ENCODE data around the gene PNMA8A.
"Not testable (repeated sequence)": the region's sequence is repeated elsewhere in the genome, so short reads cannot be mapped to it uniquely, and the experiment has no call there.

Gene PNMA8A

DNA sequence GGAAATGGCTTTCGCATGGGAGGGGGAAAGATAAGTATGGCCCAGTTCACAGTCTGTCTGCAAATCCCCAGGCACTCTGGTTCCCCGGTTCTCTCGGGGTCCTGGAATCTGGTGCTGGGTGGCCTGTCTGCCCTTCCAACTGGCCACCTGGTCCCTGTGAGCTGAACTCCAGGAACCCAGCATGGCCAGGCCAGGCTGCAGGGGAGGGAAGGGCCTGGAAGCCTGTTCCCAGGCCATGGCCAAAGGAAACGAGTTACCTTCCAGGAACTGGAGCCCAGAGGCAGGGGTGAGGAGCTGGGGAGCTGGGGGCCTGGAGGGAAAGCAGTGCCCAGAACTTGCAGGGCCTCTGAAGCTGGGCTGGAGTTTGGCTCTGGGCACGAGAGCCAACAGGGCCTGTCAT lies 23.5 kb downstream of the PNMA8A start:
- Histone ChIP-seq H3K27me3 (no peaks in the 10 kb centered on the region), H3K36me3 (no peaks in the 10 kb centered on the region), H3K9me3 (no peaks in the 10 kb centered on the region), H3K4me1 (peaks cover 0 to 47% (median 23%) of the 10 kb centered on the region in 4 donors), H3K27ac (peak overlapping the region; percentile 58 to 70), H3K4me3 (no peak overlapping the region)
- DNase-seq = peak; percentile 8 to 74
- intact Hi-C loops (cut with DNase I; ENCODE audit: low total_unique reads) = no loop called here
- TF ChIP-seq, protein P1, sequence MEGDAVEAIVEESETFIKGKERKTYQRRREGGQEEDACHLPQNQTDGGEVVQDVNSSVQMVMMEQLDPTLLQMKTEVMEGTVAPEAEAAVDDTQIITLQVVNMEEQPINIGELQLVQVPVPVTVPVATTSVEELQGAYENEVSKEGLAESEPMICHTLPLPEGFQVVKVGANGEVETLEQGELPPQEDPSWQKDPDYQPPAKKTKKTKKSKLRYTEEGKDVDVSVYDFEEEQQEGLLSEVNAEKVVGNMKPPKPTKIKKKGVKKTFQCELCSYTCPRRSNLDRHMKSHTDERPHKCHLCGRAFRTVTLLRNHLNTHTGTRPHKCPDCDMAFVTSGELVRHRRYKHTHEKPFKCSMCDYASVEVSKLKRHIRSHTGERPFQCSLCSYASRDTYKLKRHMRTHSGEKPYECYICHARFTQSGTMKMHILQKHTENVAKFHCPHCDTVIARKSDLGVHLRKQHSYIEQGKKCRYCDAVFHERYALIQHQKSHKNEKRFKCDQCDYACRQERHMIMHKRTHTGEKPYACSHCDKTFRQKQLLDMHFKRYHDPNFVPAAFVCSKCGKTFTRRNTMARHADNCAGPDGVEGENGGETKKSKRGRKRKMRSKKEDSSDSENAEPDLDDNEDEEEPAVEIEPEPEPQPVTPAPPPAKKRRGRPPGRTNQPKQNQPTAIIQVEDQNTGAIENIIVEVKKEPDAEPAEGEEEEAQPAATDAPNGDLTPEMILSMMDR (IDR thresholded peaks at IDR 0.05) = no peak

DNA sequence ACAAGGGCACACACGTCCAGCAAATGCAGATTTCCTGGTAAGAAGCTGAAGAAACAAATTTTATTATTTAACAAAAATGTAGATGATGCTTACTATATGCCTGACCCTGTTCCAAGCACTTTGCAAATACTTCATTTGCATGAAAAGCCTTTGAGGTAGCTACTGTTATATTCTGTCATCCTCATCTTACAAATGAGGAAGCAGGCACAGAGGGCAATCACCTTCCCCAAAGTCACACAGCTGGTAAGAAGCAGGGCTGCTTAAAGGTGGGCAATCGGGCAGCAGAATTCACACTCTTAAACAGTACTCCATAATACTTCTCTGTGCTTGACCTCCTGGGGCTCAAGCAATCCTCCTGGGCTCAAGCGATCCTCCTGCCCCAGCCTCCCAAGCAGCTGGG lies 24.4 kb downstream of the PNMA8A start:
- TF ChIP-seq, protein P1 (IDR thresholded peaks at IDR 0.05) = no peak
- Histone ChIP-seq H3K36me3 (no peaks in the 10 kb centered on the region), H3K9me3 (no peaks in the 10 kb centered on the region), H3K27ac (peak overlapping the region; percentile 58 to 70), H3K4me1 (peaks cover 0 to 52% (median 25%) of the 10 kb centered on the region in 4 donors), H3K27me3 (no peaks in the 10 kb centered on the region), H3K4me3 (no peak overlapping the region)
- peak; percentile 2 to 13 for DNase-seq
- intact Hi-C loops (cut with DNase I; ENCODE audit: low total_unique reads) = no loop called here

DNA sequence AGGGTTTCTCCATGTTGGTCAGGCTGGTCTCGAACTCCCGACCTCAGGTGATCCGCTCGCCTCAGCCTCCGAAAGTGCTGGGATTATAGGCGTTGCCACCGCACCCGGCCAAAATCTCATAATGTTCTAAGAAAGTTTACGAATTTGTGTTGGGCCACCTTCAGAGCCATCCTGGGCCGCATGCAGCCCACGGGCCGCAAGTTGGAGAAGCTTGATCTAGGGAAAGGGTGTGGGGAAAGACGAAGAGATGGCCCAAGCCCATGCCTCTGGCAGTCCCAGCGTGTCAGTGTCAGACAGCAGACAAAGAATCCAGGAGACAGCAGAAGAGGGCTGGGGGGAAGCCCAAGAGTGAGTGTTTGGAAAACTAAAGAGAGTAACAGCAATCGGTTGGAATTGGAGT lies 25.3 kb downstream of the PNMA8A start:
- H3K27me3 ChIP-seq = no peaks in the 10 kb centered on the region
- peak in 1 of 2 donors; percentile 52 for DNase-seq

DNA sequence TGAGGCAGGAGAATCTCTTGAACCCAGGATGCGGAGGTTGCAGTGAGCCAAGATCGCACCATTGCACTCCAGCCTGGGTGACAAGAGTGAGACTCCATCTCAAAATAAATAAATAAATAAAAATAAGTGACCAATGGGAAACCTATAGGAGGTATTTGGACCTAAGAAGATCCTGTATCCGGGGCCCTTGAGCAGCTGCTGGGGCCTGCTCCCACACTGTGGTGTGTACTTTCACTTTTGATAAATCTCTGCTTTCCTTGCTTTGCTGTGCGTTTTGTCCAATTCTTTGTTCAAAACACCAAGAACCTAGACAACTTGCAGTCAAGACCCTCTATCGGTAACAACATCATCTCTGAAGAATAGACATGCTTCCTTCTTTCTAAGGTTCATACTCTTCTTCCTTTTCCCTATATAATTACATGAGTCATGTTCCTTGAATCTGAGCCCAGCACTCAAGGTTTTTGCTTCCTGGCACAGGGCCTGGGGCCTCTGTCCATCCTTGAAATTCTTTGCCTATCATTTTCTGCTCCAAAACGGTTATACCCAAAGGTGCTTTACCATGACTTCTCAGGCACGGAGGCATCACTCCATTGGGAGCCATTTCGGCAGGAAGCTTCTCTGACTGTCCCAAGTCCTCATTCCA lies 28.4 kb downstream of the PNMA8A start:
- Histone ChIP-seq H3K27me3 (no peaks in the 10 kb centered on the region), H3K27ac (peak overlapping the region; percentile 46 to 55), H3K36me3 (no peaks in the 10 kb centered on the region), H3K4me3 (no peak overlapping the region), H3K4me1 (peaks cover 0 to 25% (median 13%) of the 10 kb centered on the region in 4 donors), H3K9me3 (no peaks in the 10 kb centered on the region)
- intact Hi-C loops (cut with DNase I; ENCODE audit: low total_unique reads) = no loop called here
- peak in 1 of 2 donors; percentile 61 for DNase-seq
- TF ChIP-seq, protein P1 (IDR thresholded peaks at IDR 0.05) = no peak

More for the DNA sequence above, 25.3 kb downstream of the PNMA8A start:
- Histone ChIP-seq H3K36me3 (no peaks in the 10 kb centered on the region), H3K4me3 (no peak overlapping the region), H3K9me3 (no peaks in the 10 kb centered on the region), H3K4me1 (peaks cover 0 to 49% (median 22%) of the 10 kb centered on the region in 4 donors), H3K27ac (no peak overlapping the region)
- TF ChIP-seq, protein P1 (IDR thresholded peaks at IDR 0.05) = no peak
- intact Hi-C loops (cut with DNase I; ENCODE audit: low total_unique reads) = no loop called here

DNA sequence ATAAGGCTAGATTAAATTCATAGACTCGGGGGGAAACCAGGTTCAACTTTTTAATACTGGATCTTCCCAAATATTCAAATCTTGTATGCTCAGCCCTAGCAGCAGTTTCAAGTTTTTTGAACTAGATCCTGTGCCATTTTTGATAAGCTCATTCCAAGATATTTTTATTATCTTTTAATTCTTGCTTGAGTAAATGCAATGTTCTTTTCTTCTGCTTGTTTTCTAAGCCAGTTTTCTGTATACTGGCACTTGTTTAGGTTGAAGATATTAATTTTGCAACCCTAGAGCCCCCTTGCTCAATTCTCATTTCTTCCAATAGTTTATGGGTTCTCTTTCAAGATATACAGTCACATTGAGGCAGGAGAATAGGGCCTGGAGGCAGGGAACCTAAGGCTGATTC lies 29.5 kb downstream of the PNMA8A start:
- Histone ChIP-seq H3K4me1 (peaks cover 0 to 20% (median 11%) of the 10 kb centered on the region in 4 donors), H3K27ac (peak overlapping the region; percentile 50 to 55), H3K9me3 (no peaks in the 10 kb centered on the region), H3K27me3 (no peaks in the 10 kb centered on the region), H3K36me3 (no peaks in the 10 kb centered on the region), H3K4me3 (no peak overlapping the region)
- DNase-seq = no peak
- intact Hi-C loops (cut with DNase I; ENCODE audit: low total_unique reads) = no loop called here
- TF ChIP-seq, protein P1 (IDR thresholded peaks at IDR 0.05) = no peak

DNA sequence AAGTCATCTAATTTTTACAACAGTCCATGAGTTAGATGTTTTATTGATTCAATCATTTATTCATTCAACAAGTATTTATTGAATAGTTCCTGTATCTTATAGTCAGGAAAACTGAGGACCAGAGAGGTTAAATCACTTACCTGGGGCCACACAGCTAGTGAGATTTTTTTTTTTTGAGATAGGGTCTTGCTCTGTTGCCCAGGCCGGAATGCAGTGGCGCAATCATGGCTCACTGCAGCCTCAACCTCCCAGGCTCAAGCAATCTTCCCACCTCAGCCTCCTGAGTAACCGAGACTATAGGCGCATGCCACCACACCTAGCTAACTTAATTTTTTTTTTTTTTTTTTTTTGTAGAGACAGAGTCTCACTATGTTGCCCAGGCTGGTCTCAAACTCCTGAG lies 35.7 kb downstream of the PNMA8A start:
- H3K4me3 ChIP-seq; H3K27me3 ChIP-seq; H3K9me3 ChIP-seq; H3K4me1 ChIP-seq; H3K27ac ChIP-seq; intact Hi-C loops (cut with DNase I; ENCODE audit: low total_unique reads); H3K36me3 ChIP-seq: not testable (repeated sequence)
- peak in 1 of 2 donors; percentile 5 for DNase-seq

Data from tibial artery (tissue), 4 donors.